Glutamatergic neuron (in vitro differentiated cells): ENCODE data around the gene ITPK1. TPM values are rescaled to one million over a fixed set of nuclear protein-coding genes. Genes with fewer than 3 reads are reported as not detected.

ENCODE experiments used
- DNase-seq: peaks from one replicate; pipeline ENCODE4 v3.0.0; 2022
- H3K27ac Mint-ChIP-seq: one replicate; pipeline ENCODE4 v1.8.0; 2020; ENCODE audit warnings: mild to moderate bottlenecking, mixed read lengths, inconsistent platforms; ENCODE audit not compliant: unreplicated experiment
- H3K27me3 Mint-ChIP-seq: one replicate; pipeline ENCODE4 v1.8.0; 2020; ENCODE audit warnings: mild to moderate bottlenecking, moderate library complexity, mixed read lengths, inconsistent platforms; ENCODE audit not compliant: unreplicated experiment
- H3K36me3 Mint-ChIP-seq: one replicate; pipeline ENCODE4 v1.8.0; 2020; ENCODE audit warnings: mild to moderate bottlenecking, mixed read lengths, inconsistent platforms; ENCODE audit not compliant: unreplicated experiment
- H3K4me1 Mint-ChIP-seq: one replicate; pipeline ENCODE4 v1.8.0; 2020; ENCODE audit warnings: mild to moderate bottlenecking, low read depth, mixed read lengths, inconsistent platforms; ENCODE audit not compliant: unreplicated experiment
- H3K4me3 Mint-ChIP-seq: one replicate; pipeline ENCODE4 v1.8.0; 2020; ENCODE audit warnings: mild to moderate bottlenecking, mixed read lengths, inconsistent platforms; ENCODE audit not compliant: unreplicated experiment
- H3K9me3 Mint-ChIP-seq: one replicate; pipeline ENCODE4 v1.8.0; 2020; ENCODE audit warnings: mild to moderate bottlenecking, moderate library complexity, mixed read lengths, inconsistent platforms; ENCODE audit not compliant: unreplicated experiment
- total RNA-seq: library from RNA; stranded (reverse); fragmentation: NEBNext Ultra II Directional; extraction: Animal tissue kit (Norgen Biotek cat#: 25700); gene quantifications from one replicate; pipeline ENCODE4 v1.2.1, GENCODE V29; 2021; ENCODE audit not compliant: unreplicated experiment
- TF ChIP-seq, protein P1 (sequence below): fragments of 200-600 bp; sonication (generic); IDR thresholded peaks from one replicate; pipeline ENCODE4 v1.5.0; 2021; ENCODE audit not compliant: partially characterized antibody, unreplicated experiment

The ITPK1 gene
- total RNA-seq, 1 donor from 2014 or later = 132 TPM

DNA sequence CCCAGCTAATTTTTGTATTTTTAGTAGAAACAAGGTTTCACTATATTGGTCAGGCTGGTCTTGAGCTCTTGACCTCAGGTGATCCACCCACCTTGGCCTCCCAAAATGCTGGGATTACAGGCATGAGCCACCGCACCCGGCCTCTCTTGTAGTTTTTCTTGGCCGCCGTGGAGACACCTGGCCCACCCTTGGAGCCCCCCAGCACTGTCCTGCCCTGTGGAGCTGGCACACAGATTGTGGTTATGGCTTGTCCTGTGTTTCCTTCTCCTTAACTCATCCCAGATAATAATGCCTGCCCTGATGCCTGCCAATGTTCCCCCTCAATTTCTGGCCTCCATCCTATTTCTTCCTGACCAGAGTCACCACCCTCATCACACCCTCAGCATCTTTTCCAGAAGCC, 134.9 kb downstream of the ITPK1 start:
- Mint-ChIP-seq H3K27me3 (peaks cover 13% of the 10 kb centered on the region), H3K9me3 (peaks cover 26% of the 10 kb centered on the region), H3K27ac (no peak overlapping the region), H3K36me3 (peaks cover 41% of the 10 kb centered on the region), H3K4me1 (peaks cover 3% of the 10 kb centered on the region), H3K4me3 (no peak overlapping the region)
- no peak for DNase-seq
- TF ChIP-seq, protein P1, sequence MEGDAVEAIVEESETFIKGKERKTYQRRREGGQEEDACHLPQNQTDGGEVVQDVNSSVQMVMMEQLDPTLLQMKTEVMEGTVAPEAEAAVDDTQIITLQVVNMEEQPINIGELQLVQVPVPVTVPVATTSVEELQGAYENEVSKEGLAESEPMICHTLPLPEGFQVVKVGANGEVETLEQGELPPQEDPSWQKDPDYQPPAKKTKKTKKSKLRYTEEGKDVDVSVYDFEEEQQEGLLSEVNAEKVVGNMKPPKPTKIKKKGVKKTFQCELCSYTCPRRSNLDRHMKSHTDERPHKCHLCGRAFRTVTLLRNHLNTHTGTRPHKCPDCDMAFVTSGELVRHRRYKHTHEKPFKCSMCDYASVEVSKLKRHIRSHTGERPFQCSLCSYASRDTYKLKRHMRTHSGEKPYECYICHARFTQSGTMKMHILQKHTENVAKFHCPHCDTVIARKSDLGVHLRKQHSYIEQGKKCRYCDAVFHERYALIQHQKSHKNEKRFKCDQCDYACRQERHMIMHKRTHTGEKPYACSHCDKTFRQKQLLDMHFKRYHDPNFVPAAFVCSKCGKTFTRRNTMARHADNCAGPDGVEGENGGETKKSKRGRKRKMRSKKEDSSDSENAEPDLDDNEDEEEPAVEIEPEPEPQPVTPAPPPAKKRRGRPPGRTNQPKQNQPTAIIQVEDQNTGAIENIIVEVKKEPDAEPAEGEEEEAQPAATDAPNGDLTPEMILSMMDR = no peak

DNA sequence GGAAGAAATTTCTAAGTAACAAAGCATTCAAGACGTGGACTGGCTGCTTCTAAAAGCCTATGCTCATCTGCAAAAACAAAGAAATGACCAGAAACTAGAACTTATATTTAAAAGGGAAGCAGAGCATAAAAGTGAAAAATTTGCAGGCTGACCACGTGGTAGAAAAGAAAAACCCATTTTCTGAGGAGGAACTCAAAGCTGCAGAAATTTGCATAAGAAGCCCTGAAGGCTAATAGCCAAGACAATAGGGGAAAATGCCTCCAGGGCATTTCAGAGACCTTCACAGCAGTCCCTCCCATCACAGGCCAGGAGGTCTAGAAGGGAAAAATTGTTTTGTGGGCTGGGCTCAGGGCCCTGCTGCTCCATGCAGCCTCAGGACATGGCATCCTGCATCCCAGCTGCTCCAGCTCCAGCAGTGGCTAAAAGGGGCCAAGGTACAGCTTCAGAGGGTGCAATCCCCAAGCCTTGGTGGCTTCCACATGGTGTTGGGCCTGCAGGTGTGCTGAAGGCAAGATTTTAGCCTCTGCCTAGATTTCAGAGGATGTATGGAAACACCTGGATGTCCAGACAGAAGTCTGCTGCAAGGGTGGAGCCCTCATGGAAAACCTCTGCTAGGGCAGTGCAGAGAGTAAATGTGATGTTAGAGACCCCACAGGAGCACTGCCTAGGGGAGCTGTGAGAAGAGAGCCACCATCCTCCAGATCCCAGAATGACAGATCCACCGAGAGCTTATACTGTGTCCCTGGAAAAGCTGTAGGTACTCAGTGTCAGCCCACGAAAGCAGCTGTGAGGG, 137.3 kb downstream of the ITPK1 start:
- no peak overlapping the region for H3K27ac Mint-ChIP-seq

DNA sequence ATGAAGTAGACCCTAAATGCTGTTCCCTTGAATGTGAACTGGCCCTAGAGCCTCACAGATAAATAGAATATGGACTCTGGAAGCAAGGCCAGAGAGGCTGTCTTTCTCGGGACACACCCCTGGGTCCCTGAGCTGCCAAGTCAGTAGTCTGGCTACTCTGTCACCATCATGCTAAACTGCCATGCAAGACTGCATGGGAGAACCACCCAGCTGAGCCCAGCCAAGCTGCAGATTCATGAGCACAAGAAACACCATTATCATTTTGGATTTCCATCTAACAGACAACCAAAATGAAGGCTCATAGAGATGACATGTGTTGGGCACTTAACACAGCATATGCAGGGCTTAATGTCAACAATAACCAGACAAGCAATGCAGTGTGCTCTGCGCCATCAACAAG, 139.5 kb downstream of the ITPK1 start:
- H3K4me3 Mint-ChIP-seq = no peak overlapping the region
- H3K4me1 Mint-ChIP-seq = peaks cover 14% of the 10 kb centered on the region
- peaks cover 31% of the 10 kb centered on the region for H3K9me3 Mint-ChIP-seq
- H3K27me3 Mint-ChIP-seq = peaks cover 16% of the 10 kb centered on the region
- H3K27ac Mint-ChIP-seq = no peak overlapping the region
- DNase-seq = no peak
- TF ChIP-seq, protein P1 = no peak
- H3K36me3 Mint-ChIP-seq = peaks cover 34% of the 10 kb centered on the region

More for the DNA sequence above, 137.3 kb downstream of the ITPK1 start:
- DNase-seq = no peak
- Mint-ChIP-seq H3K4me3 (no peak overlapping the region), H3K36me3 (peaks cover 41% of the 10 kb centered on the region), H3K4me1 (peaks cover 2% of the 10 kb centered on the region), H3K9me3 (peaks cover 26% of the 10 kb centered on the region), H3K27me3 (peaks cover 13% of the 10 kb centered on the region)
- TF ChIP-seq, protein P1 = no peak

DNA sequence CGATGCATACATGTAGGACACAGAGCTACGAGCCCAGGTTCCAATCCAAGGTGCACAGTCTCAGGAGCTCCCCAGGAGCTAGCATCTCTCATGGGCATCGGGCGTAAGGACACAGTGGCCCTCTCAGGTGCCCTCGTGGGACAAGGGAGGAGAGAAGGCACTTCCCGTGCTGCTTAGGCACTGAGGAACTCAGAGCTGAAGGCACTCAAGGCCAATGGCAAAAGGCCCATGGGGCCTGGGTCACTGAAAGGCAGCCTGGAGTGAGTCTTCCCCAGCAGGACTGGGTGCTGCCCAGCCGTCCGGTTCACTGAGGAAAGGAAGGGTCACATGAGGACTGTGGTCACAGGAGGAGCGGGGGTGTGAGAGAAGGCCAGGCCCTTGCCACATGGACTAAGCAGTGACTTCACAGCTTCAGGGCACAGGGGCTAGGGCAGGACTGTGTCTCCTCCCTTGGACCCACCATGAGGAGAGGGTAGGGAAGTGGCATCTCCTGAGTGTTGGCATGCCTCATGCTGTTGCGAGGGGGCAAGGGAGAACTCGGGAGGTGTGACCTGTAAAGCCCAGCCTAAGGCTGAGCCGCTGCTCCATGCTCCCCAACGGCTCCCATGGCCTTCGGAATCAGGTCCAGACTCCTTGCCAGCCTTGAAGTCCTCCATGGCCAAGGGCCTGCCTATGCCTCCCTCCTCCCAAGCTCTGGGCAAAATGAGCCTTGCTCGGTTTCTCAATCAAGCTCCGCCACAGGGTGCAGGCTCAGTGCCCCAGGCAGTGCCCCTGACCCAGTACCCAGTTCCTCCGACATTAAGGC, 141.0 kb downstream of the ITPK1 start:
- Mint-ChIP-seq H3K4me3 (no peak overlapping the region), H3K9me3 (peaks cover 29% of the 10 kb centered on the region), H3K4me1 (peaks cover 19% of the 10 kb centered on the region), H3K36me3 (peaks cover 27% of the 10 kb centered on the region), H3K27me3 (peaks cover 16% of the 10 kb centered on the region), H3K27ac (no peak overlapping the region)
- DNase-seq = no peak
- TF ChIP-seq, protein P1 = no peak
